K562 (cell line): ENCODE measurements around the gene INO80D. TPM values are rescaled to one million over a fixed set of nuclear protein-coding genes. Genes with fewer than 3 reads are reported as not detected.

Source experiments
- ATAC-seq: fragments of 200-7000 bp; cut with Tn5 transposase; 3 replicates; pipeline ENCODE4 v1.9.1; 2020; ENCODE audit warnings: moderate library complexity
- BruUV-seq: library from RNA; stranded (reverse); fragments of 400-500 nt; replicated peaks from 2 replicates; lab custom pipeline; 2021; lab: Mats Ljungman, UMichigan
- CTCF ChIA-PET: fragments of 300-600 bp; formaldehyde crosslinking; extraction: SDS; loops from one replicate; lab custom pipeline; 2021; ENCODE audit warnings: low intra/inter-chr PET ratio; lab: Yijun Ruan, JAX
- POLR2A ChIA-PET: fragments of 300-600, 350-650 bp; sonication (Branson Sonifier 250); formaldehyde crosslinking; extraction: SDS; loops from one replicate; lab custom pipeline; 2021; ENCODE audit warnings: antibody characterized with exemption, inconsistent platforms; lab: Yijun Ruan, JAX
- DNase-seq, 4 experiments: peaks; one replicate each; pipeline versions ENCODE4 v3.0.0 to v3.0.0-alpha.2; 2011 to 2018; ENCODE audit warnings: low spot score in 3 of 4, mixed read lengths in 3 of 4; ENCODE audit errors: extremely low read depth in 1 of 4
- FAIRE-seq: peaks from 2 replicates; lab custom pipeline; 2011; peaks lifted over from hg19 to GRCh38; lab: Jason Lieb, UNC
- H2AFZ ChIP-seq: 2 replicates; pipeline ENCODE4 v1.6.0; 2011; ENCODE audit warnings: low read depth, low read length, control low read depth, inconsistent platforms
- H3K27ac ChIP-seq: fragments of 200-600 bp; 3 replicates; pipeline ENCODE4 v1.8.0; 2011; ENCODE audit warnings: low read depth, mild to moderate bottlenecking, control low read depth, inconsistent platforms, low read length, moderate library complexity, mixed read lengths; ENCODE audit errors: extremely low read depth
- H3K27me3 ChIP-seq, 2 experiments: fragments of 300-600 bp in 1 of 2; 2 replicates in 1 of 2; 3 replicates in 1 of 2; pipeline versions ENCODE4 v1.6.0 to v1.8.0; 2011; ENCODE audit warnings: inconsistent platforms in 2 of 2, low read length in 2 of 2, mild to moderate bottlenecking in 1 of 2, mixed read lengths in 1 of 2, moderate library complexity in 1 of 2; ENCODE audit not compliant: control insufficient read depth in 2 of 2, insufficient read depth in 2 of 2
- H3K36me3 ChIP-seq: fragments of 300-600 bp; 3 replicates; pipeline ENCODE4 v1.8.0; 2011; ENCODE audit warnings: mild to moderate bottlenecking, low read length, inconsistent platforms; ENCODE audit not compliant: control insufficient read depth, insufficient read depth
- H3K4me1 ChIP-seq, 2 experiments: fragments of 200-600 bp in 1 of 2; replicated peaks in 1 of 2; 2 replicates in 1 of 2; 3 replicates in 1 of 2; pipeline versions ENCODE4 v1.5.1 to v1.8.0; 2011; ENCODE audit warnings: inconsistent platforms in 2 of 2, low read length in 2 of 2, mild to moderate bottlenecking in 1 of 2, mixed read lengths in 1 of 2, moderate library complexity in 1 of 2; ENCODE audit not compliant: control insufficient read depth in 2 of 2, insufficient read depth in 2 of 2
- H3K4me2 ChIP-seq: 2 replicates; pipeline ENCODE4 v1.6.1; 2011; ENCODE audit warnings: low read length, control low read depth, inconsistent platforms, mixed read lengths; ENCODE audit not compliant: insufficient read depth
- H3K4me3 ChIP-seq: fragments of 200-600 bp; sonication (generic), shearing (Covaris generic); 2 replicates; pipeline ENCODE4 v1.5.1; 2016; ENCODE audit warnings: control low read depth, inconsistent platforms
- H3K79me2 ChIP-seq: fragments of 200-600 bp; 3 replicates; pipeline ENCODE4 v1.8.0; 2011; ENCODE audit warnings: low read length, inconsistent platforms; ENCODE audit not compliant: control insufficient read depth, insufficient read depth
- H3K9ac ChIP-seq, 2 experiments: 2 replicates each; pipeline versions ENCODE4 v1.6.0 to v1.6.1; 2011; ENCODE audit warnings: low read depth in 2 of 2, low read length in 2 of 2, control low read depth in 1 of 2, inconsistent platforms in 1 of 2, mild to moderate bottlenecking in 1 of 2, mixed read lengths in 1 of 2; ENCODE audit not compliant: insufficient read depth in 1 of 2
- H3K9me1 ChIP-seq: one replicate; pipeline ENCODE4 v1.6.0; 2011; ENCODE audit warnings: inconsistent platforms, mild to moderate bottlenecking, low read length, moderate library complexity; ENCODE audit not compliant: control insufficient read depth, insufficient read depth
- H3K9me3 ChIP-seq: replicated peaks from 2 replicates; pipeline ENCODE4 v1.5.1; 2011; ENCODE audit warnings: low read depth, low read length, inconsistent platforms; ENCODE audit not compliant: control insufficient read depth, insufficient read depth
- H4K20me1 ChIP-seq: replicated peaks from 2 replicates; pipeline ENCODE4 v1.6.1; 2011; ENCODE audit warnings: low read length, inconsistent platforms, mixed read lengths; ENCODE audit not compliant: control insufficient read depth, insufficient read depth
- CHCHD3 ChIP-seq: fragments of 250-450 bp; sonication (Bioruptor Pico); IDR thresholded peaks from 2 replicates; pipeline ENCODE4 v2.1.2; 2022; ENCODE audit warnings: mild to moderate bottlenecking
- ELF1 ChIP-seq: fragments of 200-800 bp; sonication (Bioruptor generic); IDR thresholded peaks from 2 replicates; pipeline ENCODE4 v1.6.1; 2016; ENCODE audit warnings: missing genetic modification characterization, missing compliant biosample characterization
- HLTF ChIP-seq: fragments of 450-650 bp; IDR thresholded peaks from 2 replicates; pipeline ENCODE4 v1.6.1; 2016
- HNRNPUL1 ChIP-seq: fragments of 200-400 bp; formaldehyde crosslinking; IDR thresholded peaks from 2 replicates; pipeline ENCODE4 v1.6.1; 2017; ENCODE audit warnings: low read length
- NR2C2 ChIP-seq, 2 experiments: fragments of 200-800 bp in 1 of 2; sonication (Bioruptor generic) in 1 of 2; sonication (generic) in 1 of 2; formaldehyde crosslinking in 1 of 2; IDR thresholded peaks; 2 replicates each; pipeline versions ENCODE4 v1.6.1 to v1.8.0; 2016 to 2022; ENCODE audit warnings: mild to moderate bottlenecking in 1 of 2, missing compliant biosample characterization in 1 of 2, missing genetic modification characterization in 1 of 2, missing genetic modification reagents in 1 of 2
- ZBTB1 ChIP-seq: sonication (generic); formaldehyde crosslinking; IDR thresholded peaks from 2 replicates; pipeline ENCODE4 v1.8.1; 2023; ENCODE audit warnings: missing genetic modification reagents, low read depth, mild to moderate bottlenecking, borderline replicate concordance
- ZC3H11A ChIP-seq: IDR thresholded peaks from 2 replicates; pipeline ENCODE4 v1.6.1; 2012; ENCODE audit warnings: low read depth, low read length, improper control_type of control experiment
- ZNF316 ChIP-seq: fragments of 450-650 bp; IDR thresholded peaks from 2 replicates; pipeline ENCODE4 v1.6.1; 2016
- WGBS: fragments of 100-300 bp; shearing (Covaris generic); methylation state at CpG from one replicate; pipeline ENCODE4 v1.1.6; 2016; ENCODE audit warnings: low coverage, mixed read lengths; ENCODE audit not compliant: insufficient coverage; ENCODE audit errors: missing lambda C conversion rate; 5-methylcytosine and 5-hydroxymethylcytosine counted together
- in situ Hi-C: fragments of 300-500 bp; cut with MboI; formaldehyde crosslinking; loops from 4 replicates; pipeline ENCODE4 v1.15.0; 2018; ENCODE audit warnings: inconsistent platforms, mixed read lengths
- intact Hi-C: fragments of 100-400 bp; cut with micrococcal nuclease; formaldehyde crosslinking; loops from 2 replicates; pipeline ENCODE4 v1.14.2; 2022
- polyA plus RNA-seq, 8 experiments: library from polyadenylated mRNA; depleted of rRNA in 4 of 8; stranded (reverse) in 5 of 8; unstranded in 3 of 8; fragments of >200 nt; fragmentation: Nextera tagmentation in 2 of 8; fragmentation: Illumina TruSeq in 1 of 8; extraction: Ambion mirVana in 2 of 8; extraction: Trizol in 1 of 8; gene quantifications; 2 replicates each; pipeline versions ENCODE4 v1.2.1 to v1.2.3, GENCODE V29; 2011 to 2014; ENCODE audit warnings: inconsistent platforms in 1 of 8, missing spikeins in 1 of 8
- total RNA-seq, 7 experiments: library from RNA; depleted of rRNA in 6 of 7; stranded (reverse); fragments of >200 nt in 6 of 7; fragmentation: Illumina TruSeq in 2 of 7; extraction: Trizol in 2 of 7; gene quantifications; 2 replicates each; pipeline versions ENCODE4 v1.2.1 to v1.2.3, GENCODE V29; 2011 to 2021; ENCODE audit warnings: low replicate concordance in 1 of 7
- TF ChIP-seq, protein P1 (sequence below), 2 experiments: fragments of 450-650 bp in 1 of 2; sonication (generic) in 1 of 2; formaldehyde crosslinking in 1 of 2; IDR thresholded peaks; 2 replicates each; pipeline versions ENCODE4 v1.7.1 to v1.9.0; 2016 to 2022; ENCODE audit warnings: inconsistent platforms in 1 of 2, mild to moderate bottlenecking in 1 of 2, missing genetic modification reagents in 1 of 2
- TF ChIP-seq, protein P2 (sequence below): sonication (generic); formaldehyde crosslinking; IDR thresholded peaks from 2 replicates; pipeline ENCODE4 v1.8.0; 2023; ENCODE audit warnings: mild to moderate bottlenecking, missing genetic modification reagents

The INO80D gene
- total and polyA plus RNA-seq, 9 of the 15 experiments (the other 6 are each of a cell fraction or from before 2014, with no cell fraction given), result 0.64 to 8.1 (median 2.9) TPM

DNA sequence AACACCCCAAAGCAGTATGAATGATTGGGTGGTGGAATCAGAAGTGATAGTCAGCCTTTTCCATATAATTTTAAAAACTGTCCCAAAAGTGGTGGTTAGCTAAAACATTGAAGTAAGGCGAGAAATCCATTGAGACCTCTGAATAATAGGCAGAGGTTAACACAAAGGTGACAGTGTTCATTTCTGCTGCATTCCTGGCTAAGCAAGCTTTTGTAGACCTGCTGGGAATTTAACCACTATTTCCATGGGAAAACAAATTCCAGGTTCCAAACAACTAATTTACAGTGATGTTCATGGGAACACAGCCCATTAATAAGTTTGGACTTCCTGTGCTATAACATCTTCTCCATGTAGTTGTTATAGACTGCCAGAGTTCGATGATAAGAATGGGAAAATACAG, 6.3 kb upstream of the INO80D start:
- Histone ChIP-seq H3K4me3 (no peak overlapping the region), H4K20me1 (no peaks in the 10 kb centered on the region), H3K9me3 (no peaks in the 10 kb centered on the region), H3K36me3 (no peaks in the 10 kb centered on the region), H3K27ac (no peak overlapping the region), H3K79me2 (peaks cover 7% of the 10 kb centered on the region), H3K27me3 (no peaks in the 10 kb centered on the region), H3K4me2 (no peak overlapping the region), H3K4me1 (no peaks in the 10 kb centered on the region), H3K9me1 (no peaks in the 10 kb centered on the region), H2AFZ (no peak overlapping the region), H3K9ac (no peak overlapping the region)
- in situ Hi-C loops (no loop called here), intact Hi-C loops (no loop called here)
- ChIA-PET CTCF (no interaction called here), POLR2A (interaction anchor here (0.7 kb wide), 1 partner anchor 8 kb away, joined by 3 read pairs; no protein-coding TSS in a partner anchor)
- DNase-seq (no peak), ATAC-seq (no peak), FAIRE-seq (no peak)
- 62% methylated on average over 2 of the region's 2 CpGs for whole genome bisulfite sequencing
- BruUV-seq, result no TSS peak
- TF ChIP-seq HLTF (no peak), NR2C2 (CRISPR knock-in tag; IDR thresholded peaks at IDR 0.05) (no peak), NR2C2 (tag; IDR thresholded peaks at IDR 0.05) (no peak), ELF1 (no peak), HNRNPUL1 (no peak), ZBTB1 (CRISPR knock-in tag) (no peak), ZNF316 (no peak), CHCHD3 (CRISPR knock-in tag) (no peak), ZC3H11A (no peak)
- TF ChIP-seq, protein P1, sequence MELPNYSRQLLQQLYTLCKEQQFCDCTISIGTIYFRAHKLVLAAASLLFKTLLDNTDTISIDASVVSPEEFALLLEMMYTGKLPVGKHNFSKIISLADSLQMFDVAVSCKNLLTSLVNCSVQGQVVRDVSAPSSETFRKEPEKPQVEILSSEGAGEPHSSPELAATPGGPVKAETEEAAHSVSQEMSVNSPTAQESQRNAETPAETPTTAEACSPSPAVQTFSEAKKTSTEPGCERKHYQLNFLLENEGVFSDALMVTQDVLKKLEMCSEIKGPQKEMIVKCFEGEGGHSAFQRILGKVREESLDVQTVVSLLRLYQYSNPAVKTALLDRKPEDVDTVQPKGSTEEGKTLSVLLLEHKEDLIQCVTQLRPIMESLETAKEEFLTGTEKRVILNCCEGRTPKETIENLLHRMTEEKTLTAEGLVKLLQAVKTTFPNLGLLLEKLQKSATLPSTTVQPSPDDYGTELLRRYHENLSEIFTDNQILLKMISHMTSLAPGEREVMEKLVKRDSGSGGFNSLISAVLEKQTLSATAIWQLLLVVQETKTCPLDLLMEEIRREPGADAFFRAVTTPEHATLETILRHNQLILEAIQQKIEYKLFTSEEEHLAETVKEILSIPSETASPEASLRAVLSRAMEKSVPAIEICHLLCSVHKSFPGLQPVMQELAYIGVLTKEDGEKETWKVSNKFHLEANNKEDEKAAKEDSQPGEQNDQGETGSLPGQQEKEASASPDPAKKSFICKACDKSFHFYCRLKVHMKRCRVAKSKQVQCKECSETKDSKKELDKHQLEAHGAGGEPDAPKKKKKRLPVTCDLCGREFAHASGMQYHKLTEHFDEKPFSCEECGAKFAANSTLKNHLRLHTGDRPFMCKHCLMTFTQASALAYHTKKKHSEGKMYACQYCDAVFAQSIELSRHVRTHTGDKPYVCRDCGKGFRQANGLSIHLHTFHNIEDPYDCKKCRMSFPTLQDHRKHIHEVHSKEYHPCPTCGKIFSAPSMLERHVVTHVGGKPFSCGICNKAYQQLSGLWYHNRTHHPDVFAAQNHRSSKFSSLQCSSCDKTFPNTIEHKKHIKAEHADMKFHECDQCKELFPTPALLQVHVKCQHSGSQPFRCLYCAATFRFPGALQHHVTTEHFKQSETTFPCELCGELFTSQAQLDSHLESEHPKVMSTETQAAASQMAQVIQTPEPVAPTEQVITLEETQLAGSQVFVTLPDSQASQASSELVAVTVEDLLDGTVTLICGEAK (IDR thresholded peaks at IDR 0.05), result no peak
- TF ChIP-seq, protein P1 (CRISPR knock-in tag; IDR thresholded peaks at IDR 0.05), result no peak
- TF ChIP-seq, protein P2, sequence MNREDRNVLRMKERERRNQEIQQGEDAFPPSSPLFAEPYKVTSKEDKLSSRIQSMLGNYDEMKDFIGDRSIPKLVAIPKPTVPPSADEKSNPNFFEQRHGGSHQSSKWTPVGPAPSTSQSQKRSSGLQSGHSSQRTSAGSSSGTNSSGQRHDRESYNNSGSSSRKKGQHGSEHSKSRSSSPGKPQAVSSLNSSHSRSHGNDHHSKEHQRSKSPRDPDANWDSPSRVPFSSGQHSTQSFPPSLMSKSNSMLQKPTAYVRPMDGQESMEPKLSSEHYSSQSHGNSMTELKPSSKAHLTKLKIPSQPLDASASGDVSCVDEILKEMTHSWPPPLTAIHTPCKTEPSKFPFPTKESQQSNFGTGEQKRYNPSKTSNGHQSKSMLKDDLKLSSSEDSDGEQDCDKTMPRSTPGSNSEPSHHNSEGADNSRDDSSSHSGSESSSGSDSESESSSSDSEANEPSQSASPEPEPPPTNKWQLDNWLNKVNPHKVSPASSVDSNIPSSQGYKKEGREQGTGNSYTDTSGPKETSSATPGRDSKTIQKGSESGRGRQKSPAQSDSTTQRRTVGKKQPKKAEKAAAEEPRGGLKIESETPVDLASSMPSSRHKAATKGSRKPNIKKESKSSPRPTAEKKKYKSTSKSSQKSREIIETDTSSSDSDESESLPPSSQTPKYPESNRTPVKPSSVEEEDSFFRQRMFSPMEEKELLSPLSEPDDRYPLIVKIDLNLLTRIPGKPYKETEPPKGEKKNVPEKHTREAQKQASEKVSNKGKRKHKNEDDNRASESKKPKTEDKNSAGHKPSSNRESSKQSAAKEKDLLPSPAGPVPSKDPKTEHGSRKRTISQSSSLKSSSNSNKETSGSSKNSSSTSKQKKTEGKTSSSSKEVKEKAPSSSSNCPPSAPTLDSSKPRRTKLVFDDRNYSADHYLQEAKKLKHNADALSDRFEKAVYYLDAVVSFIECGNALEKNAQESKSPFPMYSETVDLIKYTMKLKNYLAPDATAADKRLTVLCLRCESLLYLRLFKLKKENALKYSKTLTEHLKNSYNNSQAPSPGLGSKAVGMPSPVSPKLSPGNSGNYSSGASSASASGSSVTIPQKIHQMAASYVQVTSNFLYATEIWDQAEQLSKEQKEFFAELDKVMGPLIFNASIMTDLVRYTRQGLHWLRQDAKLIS, result no peak
